HepG2 (cell line): ENCODE data around the gene ASAP2. TPM values are rescaled to one million over a fixed set of nuclear protein-coding genes. Genes with fewer than 3 reads are reported as not detected.
A peak's percentile ranks its signal among the peaks of the same experiment; 100 is the strongest.

Source experiments
- AKAP8 ChIP-seq: sonication (generic); formaldehyde crosslinking; IDR thresholded peaks from 2 replicates; pipeline ENCODE4 v1.5.1; 2020; ENCODE audit warnings: mild to moderate bottlenecking, missing genetic modification reagents
- BHLHE40 ChIP-seq: IDR thresholded peaks from 2 replicates; pipeline ENCODE4 v1.6.1; 2011; ENCODE audit warnings: low read length, improper control_type of control experiment
- FOSL2 ChIP-seq: sonication (generic); formaldehyde crosslinking; IDR thresholded peaks from 2 replicates; pipeline ENCODE4 v1.4.0; 2020; ENCODE audit warnings: missing genetic modification reagents
- GATA4 ChIP-seq: sonication (generic); IDR thresholded peaks from 2 replicates; pipeline ENCODE4 v1.6.1; 2016; ENCODE audit warnings: antibody characterized with exemption, low read depth, borderline replicate concordance
- HNF4A ChIP-seq: sonication (generic); formaldehyde crosslinking; IDR thresholded peaks from 2 replicates; pipeline ENCODE4 v1.4.0; 2020; ENCODE audit warnings: missing genetic modification reagents
- MIXL1 ChIP-seq: IDR thresholded peaks from 2 replicates; pipeline ENCODE4 v1.6.1; 2016
- MTA1 ChIP-seq: sonication (generic); formaldehyde crosslinking; IDR thresholded peaks from 2 replicates; pipeline ENCODE4 v1.4.0; 2020; ENCODE audit warnings: missing genetic modification reagents, mild to moderate bottlenecking, borderline replicate concordance
- NR2F2 ChIP-seq: IDR thresholded peaks from 2 replicates; pipeline ENCODE4 v1.6.1; 2012; ENCODE audit warnings: low read depth, inconsistent platforms, borderline replicate concordance
- PPARG ChIP-seq: conservative IDR thresholded peaks from 2 replicates; pipeline ENCODE4 v1.6.1; 2016; ENCODE audit warnings: missing biosample characterization, missing genetic modification reagents
- RORA ChIP-seq: sonication (generic); formaldehyde crosslinking; IDR thresholded peaks from 2 replicates; pipeline ENCODE4 v1.5.0; 2020; ENCODE audit warnings: mild to moderate bottlenecking, missing genetic modification reagents, moderate library complexity
- SMARCE1 ChIP-seq: fragments of 450-650 bp; IDR thresholded peaks from 2 replicates; pipeline ENCODE4 v1.6.1; 2017; ENCODE audit warnings: borderline replicate concordance
- TBX2 ChIP-seq: sonication (generic); formaldehyde crosslinking; IDR thresholded peaks from 2 replicates; pipeline ENCODE4 v1.5.0; 2020; ENCODE audit warnings: missing genetic modification reagents, mild to moderate bottlenecking, borderline replicate concordance
- ZBTB8A ChIP-seq: sonication (generic); formaldehyde crosslinking; IDR thresholded peaks from 2 replicates; pipeline ENCODE4 v1.4.0; 2020; ENCODE audit warnings: mild to moderate bottlenecking, low read depth, missing genetic modification reagents, borderline replicate concordance
- ZEB1 ChIP-seq: IDR thresholded peaks from 2 replicates; pipeline ENCODE4 v1.6.1; 2012; ENCODE audit warnings: mild to moderate bottlenecking, low read depth, inconsistent platforms; ENCODE audit not compliant: insufficient replicate concordance
- ZNF674 ChIP-seq: sonication (generic); formaldehyde crosslinking; IDR thresholded peaks from 2 replicates; pipeline ENCODE4 v1.5.0; 2020; ENCODE audit warnings: low read depth, mild to moderate bottlenecking, missing genetic modification reagents
- ZNF709 ChIP-seq: sonication (generic); formaldehyde crosslinking; IDR thresholded peaks from 2 replicates; pipeline ENCODE4 v1.5.0; 2020; ENCODE audit warnings: mild to moderate bottlenecking, missing genetic modification reagents
- polyA plus RNA-seq, 8 experiments: library from polyadenylated mRNA; depleted of rRNA in 3 of 8; stranded (reverse) in 7 of 8; unstranded in 1 of 8; fragments of >200 nt; fragmentation: Illumina TruSeq in 4 of 8; extraction: Trizol in 4 of 8; gene quantifications; 2 replicates each; pipeline versions ENCODE4 v1.2.1 to v1.2.3, GENCODE V29; 2011 to 2016; ENCODE audit warnings: low read depth in 4 of 8, missing spikeins in 1 of 8, mixed read lengths in 1 of 8; ENCODE audit not compliant: insufficient read depth in 1 of 8
- total RNA-seq, 5 experiments: library from RNA; depleted of rRNA; stranded (reverse); fragments of >200 nt; fragmentation: Illumina TruSeq; extraction: Trizol; gene quantifications; 2 replicates each; pipeline ENCODE4 v1.2.3, GENCODE V29; 2016; ENCODE audit warnings: low read depth in 1 of 5
- TF ChIP-seq, protein P1 (sequence below): sonication (generic); formaldehyde crosslinking; IDR thresholded peaks from one replicate; pipeline ENCODE4 v1.5.1; 2020; ENCODE audit warnings: mild to moderate bottlenecking, missing genetic modification reagents; ENCODE audit errors: not compliant biosample characterization
- TF ChIP-seq, protein P2 (sequence below): sonication (generic); IDR thresholded peaks from 2 replicates; pipeline ENCODE4 v1.6.1; 2016; ENCODE audit warnings: low read depth, borderline replicate concordance
- TF ChIP-seq, protein P3 (sequence below): IDR thresholded peaks from 2 replicates; pipeline ENCODE4 v1.4.0; 2020; ENCODE audit warnings: mild to moderate bottlenecking, missing genetic modification reagents

Gene ASAP2
- total and polyA plus RNA-seq, 2 of the 13 experiments (the other 11 are each of a cell fraction or from before 2014, with no cell fraction given) = 7.3 to 22.3 TPM

DNA sequence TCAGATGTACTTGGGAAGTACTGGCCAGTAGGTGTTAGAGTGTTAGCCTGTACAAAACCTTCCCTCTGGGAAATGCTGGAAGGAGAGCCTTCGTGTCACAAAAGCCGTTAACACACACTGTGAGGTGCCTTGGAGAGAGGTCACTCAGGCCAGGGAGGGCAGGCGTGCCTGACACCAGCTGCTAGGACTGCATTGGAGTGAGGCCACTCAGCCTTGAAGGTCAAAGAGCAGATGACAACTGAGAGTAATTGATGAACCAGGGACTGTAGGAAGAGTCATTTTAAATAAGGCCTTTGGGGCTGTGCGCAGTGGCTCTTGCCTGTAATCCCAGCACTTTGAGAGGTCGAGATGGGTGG lies 45.4 kb downstream of the ASAP2 start (continued):
- TF ChIP-seq, protein P1, sequence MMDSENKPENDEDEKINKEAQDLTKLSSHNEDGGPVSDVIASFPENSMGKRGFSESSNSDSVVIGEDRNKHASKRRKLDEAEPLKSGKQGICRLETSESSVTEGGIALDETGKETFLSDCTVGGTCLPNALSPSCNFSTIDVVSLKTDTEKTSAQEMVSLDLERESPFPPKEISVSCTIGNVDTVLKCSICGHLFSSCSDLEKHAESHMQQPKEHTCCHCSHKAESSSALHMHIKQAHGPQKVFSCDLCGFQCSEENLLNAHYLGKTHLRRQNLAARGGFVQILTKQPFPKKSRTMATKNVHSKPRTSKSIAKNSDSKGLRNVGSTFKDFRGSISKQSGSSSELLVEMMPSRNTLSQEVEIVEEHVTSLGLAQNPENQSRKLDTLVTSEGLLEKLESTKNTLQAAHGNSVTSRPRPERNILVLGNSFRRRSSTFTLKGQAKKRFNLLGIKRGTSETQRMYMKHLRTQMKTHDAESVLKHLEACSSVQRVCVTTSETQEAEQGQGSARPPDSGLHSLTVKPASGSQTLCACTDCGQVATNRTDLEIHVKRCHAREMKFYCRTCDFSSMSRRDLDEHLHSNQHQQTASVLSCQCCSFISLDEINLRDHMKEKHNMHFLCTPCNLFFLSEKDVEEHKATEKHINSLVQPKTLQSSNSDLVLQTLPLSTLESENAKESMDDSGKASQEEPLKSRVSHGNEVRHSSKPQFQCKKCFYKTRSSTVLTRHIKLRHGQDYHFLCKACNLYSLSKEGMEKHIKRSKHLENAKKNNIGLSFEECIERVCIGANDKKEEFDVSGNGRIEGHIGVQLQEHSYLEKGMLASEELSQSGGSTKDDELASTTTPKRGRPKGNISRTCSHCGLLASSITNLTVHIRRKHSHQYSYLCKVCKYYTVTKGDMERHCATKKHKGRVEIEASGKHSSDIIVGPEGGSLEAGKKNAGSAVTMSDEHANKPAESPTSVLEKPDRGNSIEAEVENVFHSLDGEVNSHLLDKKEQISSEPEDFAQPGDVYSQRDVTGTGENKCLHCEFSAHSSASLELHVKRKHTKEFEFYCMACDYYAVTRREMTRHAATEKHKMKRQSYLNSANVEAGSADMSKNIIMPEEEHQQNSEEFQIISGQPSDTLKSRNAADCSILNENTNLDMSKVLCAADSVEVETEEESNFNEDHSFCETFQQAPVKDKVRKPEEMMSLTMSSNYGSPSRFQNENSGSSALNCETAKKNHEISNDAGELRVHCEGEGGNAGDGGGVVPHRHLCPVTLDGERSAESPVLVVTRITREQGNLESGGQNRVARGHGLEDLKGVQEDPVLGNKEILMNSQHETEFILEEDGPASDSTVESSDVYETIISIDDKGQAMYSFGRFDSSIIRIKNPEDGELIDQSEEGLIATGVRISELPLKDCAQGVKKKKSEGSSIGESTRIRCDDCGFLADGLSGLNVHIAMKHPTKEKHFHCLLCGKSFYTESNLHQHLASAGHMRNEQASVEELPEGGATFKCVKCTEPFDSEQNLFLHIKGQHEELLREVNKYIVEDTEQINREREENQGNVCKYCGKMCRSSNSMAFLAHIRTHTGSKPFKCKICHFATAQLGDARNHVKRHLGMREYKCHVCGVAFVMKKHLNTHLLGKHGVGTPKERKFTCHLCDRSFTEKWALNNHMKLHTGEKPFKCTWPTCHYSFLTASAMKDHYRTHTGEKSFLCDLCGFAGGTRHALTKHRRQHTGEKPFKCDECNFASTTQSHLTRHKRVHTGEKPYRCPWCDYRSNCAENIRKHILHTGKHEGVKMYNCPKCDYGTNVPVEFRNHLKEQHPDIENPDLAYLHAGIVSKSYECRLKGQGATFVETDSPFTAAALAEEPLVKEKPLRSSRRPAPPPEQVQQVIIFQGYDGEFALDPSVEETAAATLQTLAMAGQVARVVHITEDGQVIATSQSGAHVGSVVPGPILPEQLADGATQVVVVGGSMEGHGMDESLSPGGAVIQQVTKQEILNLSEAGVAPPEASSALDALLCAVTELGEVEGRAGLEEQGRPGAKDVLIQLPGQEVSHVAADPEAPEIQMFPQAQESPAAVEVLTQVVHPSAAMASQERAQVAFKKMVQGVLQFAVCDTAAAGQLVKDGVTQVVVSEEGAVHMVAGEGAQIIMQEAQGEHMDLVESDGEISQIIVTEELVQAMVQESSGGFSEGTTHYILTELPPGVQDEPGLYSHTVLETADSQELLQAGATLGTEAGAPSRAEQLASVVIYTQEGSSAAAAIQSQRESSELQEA (CRISPR knock-in tag) = no peak
- no peak for TF ChIP-seq ZEB1
- peak; percentile 56; the same call in 1 of the 2 replicates for TF ChIP-seq NR2F2
- TF ChIP-seq HNF4A (CRISPR knock-in tag) = peak; percentile 68
- TF ChIP-seq, protein P2, sequence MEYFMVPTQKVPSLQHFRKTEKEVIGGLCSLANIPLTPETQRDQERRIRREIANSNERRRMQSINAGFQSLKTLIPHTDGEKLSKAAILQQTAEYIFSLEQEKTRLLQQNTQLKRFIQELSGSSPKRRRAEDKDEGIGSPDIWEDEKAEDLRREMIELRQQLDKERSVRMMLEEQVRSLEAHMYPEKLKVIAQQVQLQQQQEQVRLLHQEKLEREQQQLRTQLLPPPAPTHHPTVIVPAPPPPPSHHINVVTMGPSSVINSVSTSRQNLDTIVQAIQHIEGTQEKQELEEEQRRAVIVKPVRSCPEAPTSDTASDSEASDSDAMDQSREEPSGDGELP = peak; percentile 78; the same call in 1 of the 2 replicates
- TF ChIP-seq ZNF709 (CRISPR knock-in tag) = no peak
- TF ChIP-seq GATA4 = 0 out of 2 replicates have a peak, but pooled peaks have one; percentile 14
- peak; percentile 55; the same call in 1 of the 2 replicates for TF ChIP-seq MTA1 (CRISPR knock-in tag)
- no peak for TF ChIP-seq MIXL1 (CRISPR knock-in tag)
- TF ChIP-seq TBX2 (CRISPR knock-in tag) = peak; percentile 66
- TF ChIP-seq BHLHE40 = 0 out of 2 replicates have a peak, but pooled peaks have one; percentile 14
- TF ChIP-seq FOSL2 (CRISPR knock-in tag) = peak; percentile 38; the same call in 1 of the 2 replicates
- no peak for TF ChIP-seq ZBTB8A
- no peak for TF ChIP-seq RORA (CRISPR knock-in tag)
- TF ChIP-seq, protein P3, sequence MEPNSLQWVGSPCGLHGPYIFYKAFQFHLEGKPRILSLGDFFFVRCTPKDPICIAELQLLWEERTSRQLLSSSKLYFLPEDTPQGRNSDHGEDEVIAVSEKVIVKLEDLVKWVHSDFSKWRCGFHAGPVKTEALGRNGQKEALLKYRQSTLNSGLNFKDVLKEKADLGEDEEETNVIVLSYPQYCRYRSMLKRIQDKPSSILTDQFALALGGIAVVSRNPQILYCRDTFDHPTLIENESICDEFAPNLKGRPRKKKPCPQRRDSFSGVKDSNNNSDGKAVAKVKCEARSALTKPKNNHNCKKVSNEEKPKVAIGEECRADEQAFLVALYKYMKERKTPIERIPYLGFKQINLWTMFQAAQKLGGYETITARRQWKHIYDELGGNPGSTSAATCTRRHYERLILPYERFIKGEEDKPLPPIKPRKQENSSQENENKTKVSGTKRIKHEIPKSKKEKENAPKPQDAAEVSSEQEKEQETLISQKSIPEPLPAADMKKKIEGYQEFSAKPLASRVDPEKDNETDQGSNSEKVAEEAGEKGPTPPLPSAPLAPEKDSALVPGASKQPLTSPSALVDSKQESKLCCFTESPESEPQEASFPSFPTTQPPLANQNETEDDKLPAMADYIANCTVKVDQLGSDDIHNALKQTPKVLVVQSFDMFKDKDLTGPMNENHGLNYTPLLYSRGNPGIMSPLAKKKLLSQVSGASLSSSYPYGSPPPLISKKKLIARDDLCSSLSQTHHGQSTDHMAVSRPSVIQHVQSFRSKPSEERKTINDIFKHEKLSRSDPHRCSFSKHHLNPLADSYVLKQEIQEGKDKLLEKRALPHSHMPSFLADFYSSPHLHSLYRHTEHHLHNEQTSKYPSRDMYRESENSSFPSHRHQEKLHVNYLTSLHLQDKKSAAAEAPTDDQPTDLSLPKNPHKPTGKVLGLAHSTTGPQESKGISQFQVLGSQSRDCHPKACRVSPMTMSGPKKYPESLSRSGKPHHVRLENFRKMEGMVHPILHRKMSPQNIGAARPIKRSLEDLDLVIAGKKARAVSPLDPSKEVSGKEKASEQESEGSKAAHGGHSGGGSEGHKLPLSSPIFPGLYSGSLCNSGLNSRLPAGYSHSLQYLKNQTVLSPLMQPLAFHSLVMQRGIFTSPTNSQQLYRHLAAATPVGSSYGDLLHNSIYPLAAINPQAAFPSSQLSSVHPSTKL (CRISPR knock-in tag) = peak; percentile 44
- TF ChIP-seq SMARCE1 = no peak
- 0 out of 2 replicates have a peak, but pooled peaks have one; percentile 15 for TF ChIP-seq PPARG
- TF ChIP-seq ZNF674 (CRISPR knock-in tag) = no peak
- no peak for TF ChIP-seq AKAP8 (CRISPR knock-in tag)
